ENCODE results near the gene CACNA1F. TPM values are rescaled to one million over a fixed set of nuclear protein-coding genes. Genes with fewer than 3 reads are reported as not detected.

The CACNA1F gene
- total and polyA plus RNA-seq, 10 of the 15 experiments (the other 5 are each of a cell fraction or from before 2014, with no cell fraction given) = 0.01 to 0.32 (median 0.05) TPM; not detected in 5

- no peaks in the 10 kb centered on the region for H3K4me1 ChIP-seq (ENCODE audit: control insufficient read depth, insufficient read depth, low read length)
- H3K4me3 ChIP-seq = no peak overlapping the region
- no TSS peak for BruUV-seq (replicated peaks)
- no peaks in the 10 kb centered on the region for H3K79me2 ChIP-seq (ENCODE audit: control insufficient read depth, insufficient read depth, low read length)
- no peak overlapping the region for H3K4me2 ChIP-seq (ENCODE audit: control insufficient read depth, insufficient read depth)
- ChIA-PET POLR2A (interaction anchor here (0.6 kb wide), 2 partner anchors 15 to 453 kb away, joined by 3 to 5 read pairs; no protein-coding TSS in a partner anchor), CTCF (interaction anchor here (0.9 kb wide), 1 partner anchor 71 kb away, joined by 3 read pairs; no protein-coding TSS in a partner anchor), SMC1A (ENCODE audit: uncharacterized antibody, unreplicated experiment) (no interaction called here), RAD21 (ENCODE audit: unreplicated experiment) (no interaction called here)
- FAIRE-seq (no peak), ATAC-seq (no peak), DNase-seq (ENCODE audit: low read depth, low spot score) (no peak)
- H3K9ac ChIP-seq (ENCODE audit: control insufficient read depth, insufficient read depth, low read length) = no peak overlapping the region
- H2AFZ ChIP-seq (ENCODE audit: control insufficient read depth, low read depth, low read length) = no peak overlapping the region
- TF ChIP-seq IKZF1 (conservative IDR thresholded peaks at IDR 0.05) (no peak), SRF (IDR thresholded peaks at IDR 0.05; ENCODE audit: low read depth in 2 of 2, low read length in 2 of 2) (no peak), ZNF384 (IDR thresholded peaks at IDR 0.05; ENCODE audit: borderline replicate concordance, low read depth, low read length) (no peak), SP1 (IDR thresholded peaks at IDR 0.05; ENCODE audit: low read depth, low read length) (no peak), ASH2L (IDR thresholded peaks at IDR 0.05; ENCODE audit: borderline replicate concordance, low read depth) (no peak), RAD51 (IDR thresholded peaks at IDR 0.05) (no peak), BACH1 (IDR thresholded peaks at IDR 0.05; ENCODE audit: borderline replicate concordance) (no peak), HSF1 (IDR thresholded peaks at IDR 0.05; ENCODE audit: low read depth, low read length) (no peak), ESRRA (IDR thresholded peaks at IDR 0.05; ENCODE audit: low read length) (no peak), SPI1 (IDR thresholded peaks at IDR 0.05; ENCODE audit: borderline replicate concordance, insufficient read depth, low read depth, low read length) (no peak), NFIC (IDR thresholded peaks at IDR 0.05; ENCODE audit: low read depth, low read length) (no peak), CBX5 (IDR thresholded peaks at IDR 0.05; ENCODE audit: low read depth) (no peak), SMARCA5 (IDR thresholded peaks at IDR 0.05) (no peak), TCF7 (IDR thresholded peaks at IDR 0.05; ENCODE audit: borderline replicate concordance) (no peak), BHLHE40 (IDR thresholded peaks at IDR 0.05; ENCODE audit: borderline replicate concordance in 1 of 2, low read depth in 2 of 2, low read length in 1 of 2) (no peak), CHD4 (IDR thresholded peaks at IDR 0.05) (no peak)
- TF ChIP-seq, protein P1, sequence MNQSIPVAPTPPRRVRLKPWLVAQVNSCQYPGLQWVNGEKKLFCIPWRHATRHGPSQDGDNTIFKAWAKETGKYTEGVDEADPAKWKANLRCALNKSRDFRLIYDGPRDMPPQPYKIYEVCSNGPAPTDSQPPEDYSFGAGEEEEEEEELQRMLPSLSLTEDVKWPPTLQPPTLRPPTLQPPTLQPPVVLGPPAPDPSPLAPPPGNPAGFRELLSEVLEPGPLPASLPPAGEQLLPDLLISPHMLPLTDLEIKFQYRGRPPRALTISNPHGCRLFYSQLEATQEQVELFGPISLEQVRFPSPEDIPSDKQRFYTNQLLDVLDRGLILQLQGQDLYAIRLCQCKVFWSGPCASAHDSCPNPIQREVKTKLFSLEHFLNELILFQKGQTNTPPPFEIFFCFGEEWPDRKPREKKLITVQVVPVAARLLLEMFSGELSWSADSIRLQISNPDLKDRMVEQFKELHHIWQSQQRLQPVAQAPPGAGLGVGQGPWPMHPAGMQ (IDR thresholded peaks at IDR 0.05; ENCODE audit: borderline replicate concordance) = no peak
- WGBS (ENCODE audit: insufficient coverage, insufficient replicate concordance, low lambda C conversion rate, missing lambda C conversion rate) = 60% methylated on average over 10 of the region's 10 CpGs
- in situ Hi-C loops (cut with MboI) = no loop called here
- H3K27me3 ChIP-seq (replicated peaks in 1 of 2; ENCODE audit: control insufficient read depth in 2 of 2, insufficient read depth in 2 of 2, low read length in 1 of 2) = no peaks in the 10 kb centered on the region
- intact Hi-C loops (cut with micrococcal nuclease; ENCODE audit: unreplicated experiment) = no loop called here
- H3K36me3 ChIP-seq (ENCODE audit: control insufficient read depth in 2 of 2, insufficient read depth in 2 of 2, low read length in 1 of 2) = no peaks in the 10 kb centered on the region
- H3K27ac ChIP-seq (ENCODE audit: control insufficient read depth, insufficient read depth) = no peak overlapping the region
- no peaks in the 10 kb centered on the region for H4K20me1 ChIP-seq (ENCODE audit: control insufficient read depth, insufficient read depth)
- H3K9me3 ChIP-seq (replicated peaks; ENCODE audit: control insufficient read depth, insufficient read depth, low read length) = no peaks in the 10 kb centered on the region
These were observed 30.5 kb upstream of the CACNA1F start for GRCh38 chrX:49263631-49264030.

All from GM12878 (cell line).